ENCODE results near the gene MAP10.

- TF ChIP-seq CTCF (IDR thresholded peaks at IDR 0.05) (no peak), POLR2AphosphoS5 (IDR thresholded peaks at IDR 0.05) (no peak), POLR2A (IDR thresholded peaks at IDR 0.05; ENCODE audit: low read depth) (no peak), EP300 (IDR thresholded peaks at IDR 0.05) (no peak)
Measured at GRCh38 chr1:232786845-232787455, 18.3 kb upstream of the MAP10 start.

All from esophagus muscularis mucosa (tissue), 4 donors.